H9 (cell line): Measurements from ENCODE around the gene SETBP1. TPM values are rescaled to one million over a fixed set of nuclear protein-coding genes. Genes with fewer than 3 reads are reported as not detected.

Source experiments
- DNase-seq: peaks from one replicate; pipeline ENCODE4 v3.0.0-alpha.2; 2017
- H2AFZ ChIP-seq: one replicate; pipeline ENCODE4 v1.6.1; 2013; ENCODE audit warnings: mild to moderate bottlenecking, low read length, control low read depth, moderate library complexity
- H2AK5ac ChIP-seq: 2 replicates; pipeline ENCODE4 v1.6.1; 2013; ENCODE audit warnings: low read length, control low read depth, mixed read lengths; ENCODE audit not compliant: insufficient read length
- H2BK120ac ChIP-seq: one replicate; pipeline ENCODE4 v1.6.1; 2013; ENCODE audit warnings: low read depth, mild to moderate bottlenecking, low read length, control low read depth, inconsistent platforms; ENCODE audit not compliant: poor library complexity, severe bottlenecking
- H2BK12ac ChIP-seq: 2 replicates; pipeline ENCODE4 v1.6.1; 2013; ENCODE audit warnings: low read length, control low read depth, mixed read lengths, low read depth; ENCODE audit not compliant: insufficient read length
- H2BK15ac ChIP-seq: 2 replicates; pipeline ENCODE4 v1.6.1; 2013; ENCODE audit warnings: low read depth, low read length, control low read depth
- H2BK20ac ChIP-seq: one replicate; pipeline ENCODE4 v1.6.1; 2013; ENCODE audit warnings: low read depth, mild to moderate bottlenecking, low read length, control low read depth, inconsistent platforms; ENCODE audit not compliant: poor library complexity, severe bottlenecking
- H2BK5ac ChIP-seq: 2 replicates; pipeline ENCODE4 v1.6.1; 2013; ENCODE audit warnings: low read length, control low read depth, mixed read lengths; ENCODE audit not compliant: insufficient read length
- H3K14ac ChIP-seq: 2 replicates; pipeline ENCODE4 v1.6.1; 2013; ENCODE audit warnings: low read length, control low read depth; ENCODE audit not compliant: insufficient read depth
- H3K18ac ChIP-seq: 2 replicates; pipeline ENCODE4 v1.6.1; 2013; ENCODE audit warnings: low read depth, mild to moderate bottlenecking, mixed read lengths, low read length, control low read depth; ENCODE audit not compliant: insufficient read length
- H3K23ac ChIP-seq: 2 replicates; pipeline ENCODE4 v1.6.1; 2013; ENCODE audit warnings: low read length, control low read depth, mixed read lengths, low read depth; ENCODE audit not compliant: insufficient read length
- H3K23me2 ChIP-seq: 2 replicates; pipeline ENCODE4 v1.6.1; 2013; ENCODE audit warnings: low read depth, mild to moderate bottlenecking, mixed read lengths, low read length, control low read depth; ENCODE audit not compliant: insufficient read length, poor library complexity, severe bottlenecking
- H3K27ac ChIP-seq: 2 replicates; pipeline ENCODE4 v1.5.1; 2013; ENCODE audit warnings: low read length, control low read depth, mixed read lengths, low read depth; ENCODE audit not compliant: insufficient read length
- H3K27me3 ChIP-seq: 2 replicates; pipeline ENCODE4 v1.6.1; 2013; ENCODE audit warnings: low read length, control low read depth, inconsistent platforms; ENCODE audit not compliant: insufficient read depth
- H3K4ac ChIP-seq: 2 replicates; pipeline ENCODE4 v1.6.1; 2013; ENCODE audit warnings: low read depth, mild to moderate bottlenecking, control low read depth, inconsistent platforms, low read length, moderate library complexity
- H3K4me1 ChIP-seq: 2 replicates; pipeline ENCODE4 v1.6.1; 2013; ENCODE audit warnings: low read length, control low read depth, inconsistent platforms; ENCODE audit not compliant: insufficient read depth
- H3K4me2 ChIP-seq: 2 replicates; pipeline ENCODE4 v1.6.1; 2013; ENCODE audit warnings: low read length, control low read depth, mixed read lengths; ENCODE audit not compliant: insufficient read length, insufficient read depth
- H3K56ac ChIP-seq: 2 replicates; pipeline ENCODE4 v1.6.1; 2013; ENCODE audit warnings: low read depth, mild to moderate bottlenecking, mixed read lengths, low read length, control low read depth; ENCODE audit not compliant: insufficient read length
- H3K79me1 ChIP-seq: 2 replicates; pipeline ENCODE4 v1.6.1; 2013; ENCODE audit warnings: low read depth, mild to moderate bottlenecking, moderate library complexity, low read length, control low read depth, inconsistent platforms; ENCODE audit not compliant: insufficient read depth, poor library complexity, severe bottlenecking
- H3K79me2 ChIP-seq: 2 replicates; pipeline ENCODE4 v1.6.1; 2013; ENCODE audit warnings: low read length, control low read depth, inconsistent platforms; ENCODE audit not compliant: insufficient read depth
- H3K9ac ChIP-seq: 2 replicates; pipeline ENCODE4 v1.6.1; 2013; ENCODE audit warnings: low read length, control low read depth, mixed read lengths; ENCODE audit not compliant: insufficient read length; ENCODE audit errors: extremely low read depth
- H3K9me3 ChIP-seq: one replicate; pipeline ENCODE4 v1.6.1; 2013; ENCODE audit warnings: low read depth, low read length, inconsistent platforms; ENCODE audit not compliant: control insufficient read depth
- H3T11ph ChIP-seq: one replicate; pipeline ENCODE4 v1.6.1; 2013; ENCODE audit warnings: mild to moderate bottlenecking, low read length, control low read depth, inconsistent platforms
- H4K20me1 ChIP-seq: one replicate; pipeline ENCODE4 v1.6.1; 2013; ENCODE audit not compliant: control insufficient read depth, insufficient read length, insufficient read depth
- H4K5ac ChIP-seq: 2 replicates; pipeline ENCODE4 v1.6.1; 2013; ENCODE audit warnings: low read depth, mild to moderate bottlenecking, mixed read lengths, low read length, control low read depth; ENCODE audit not compliant: insufficient read length
- H4K8ac ChIP-seq: replicated peaks from 2 replicates; pipeline ENCODE4 v1.6.1; 2013; ENCODE audit warnings: low read length, control low read depth, mixed read lengths, low read depth; ENCODE audit not compliant: insufficient read length
- H4K91ac ChIP-seq: 2 replicates; pipeline ENCODE4 v1.6.1; 2013; ENCODE audit warnings: low read depth, mild to moderate bottlenecking, moderate library complexity, mixed read lengths, low read length, control low read depth; ENCODE audit not compliant: insufficient read length
- H3K27ac Mint-ChIP-seq, 3 experiments: 2 replicates in 2 of 3; 3 replicates in 1 of 3; pipeline ENCODE4 v1.8.0; 2020 to 2021; ENCODE audit warnings: mixed read lengths in 3 of 3, mild to moderate bottlenecking in 1 of 3, moderate library complexity in 1 of 3
- H3K27me3 Mint-ChIP-seq: 2 replicates; pipeline ENCODE4 v1.8.0; 2021; ENCODE audit warnings: low read depth, mild to moderate bottlenecking, moderate library complexity, mixed read lengths
- H3K36me3 Mint-ChIP-seq, 3 experiments: 2 replicates in 2 of 3; 3 replicates in 1 of 3; pipeline ENCODE4 v1.8.0; 2020 to 2021; ENCODE audit warnings: low read depth in 3 of 3, mixed read lengths in 3 of 3; ENCODE audit not compliant: insufficient read depth in 1 of 3
- H3K4me1 Mint-ChIP-seq, 2 experiments: 2 replicates each; pipeline ENCODE4 v1.8.0; 2020; ENCODE audit warnings: mixed read lengths in 2 of 2
- H3K4me3 Mint-ChIP-seq, 2 experiments: 2 replicates in 1 of 2; 3 replicates in 1 of 2; pipeline ENCODE4 v1.8.0; 2020 to 2021; ENCODE audit warnings: mild to moderate bottlenecking in 2 of 2, mixed read lengths in 2 of 2, moderate library complexity in 1 of 2
- H3K9me3 Mint-ChIP-seq, 2 experiments: 2 replicates in 1 of 2; 3 replicates in 1 of 2; pipeline ENCODE4 v1.8.0; 2020; ENCODE audit warnings: mild to moderate bottlenecking in 2 of 2, mixed read lengths in 2 of 2, moderate library complexity in 1 of 2
- CTCF ChIP-seq: fragments of 200-600 bp; sonication (generic); conservative IDR thresholded peaks from 3 replicates; pipeline ENCODE4 v1.8.0; 2021; ENCODE audit warnings: antibody characterized with exemption, mild to moderate bottlenecking
- WGBS: extraction: QIAGEN DNeasy Blood & Tissue Kit; methylation state at CpG from one replicate; pipeline ENCODE4 v1.1.7; 2013; ENCODE audit warnings: missing lambda C conversion rate, low lambda C conversion rate, mixed read lengths; ENCODE audit not compliant: insufficient read length; ENCODE audit errors: extremely low coverage; 5-methylcytosine and 5-hydroxymethylcytosine counted together
- total RNA-seq: library from RNA; stranded (reverse); gene quantifications from 2 replicates; pipeline ENCODE4 v1.2.1, GENCODE V29; 2021

SETBP1 gene
- total RNA-seq, 1 experiment from 2014 or later, result 4.6 TPM

GRCh38 chr18:44804033-44804432 is 123.3 kb downstream of the SETBP1 start:
- H2AFZ ChIP-seq, result no peak overlapping the region
- no peak overlapping the region for H3K4ac ChIP-seq
- no peak overlapping the region for H2BK5ac ChIP-seq
- no peak overlapping the region for H3K4me2 ChIP-seq
- no peak overlapping the region for H3T11ph ChIP-seq
- no peak overlapping the region for H2BK120ac ChIP-seq
- H3K9me3 ChIP-seq, result no peaks in the 10 kb centered on the region
- H3K56ac ChIP-seq, result no peak overlapping the region
- no peak overlapping the region for H2BK20ac ChIP-seq
- H3K9ac ChIP-seq, result no peak overlapping the region
- no peaks in the 10 kb centered on the region; the same call in 1 of the 2 replicates for H3K27me3 Mint-ChIP-seq
- H4K5ac ChIP-seq, result no peak overlapping the region
- no peaks in the 10 kb centered on the region for H3K79me1 ChIP-seq
- H3K36me3 Mint-ChIP-seq, result peaks cover 5 to 12% (median 7%) of the 10 kb centered on the region in 3 experiments
- H3K4me1 Mint-ChIP-seq, result peaks cover 25 to 28% of the 10 kb centered on the region in 2 experiments
- H3K4me1 ChIP-seq, result peaks cover 6% of the 10 kb centered on the region; the same call in 1 of the 2 replicates
- H4K8ac ChIP-seq, result no peak overlapping the region
- H4K91ac ChIP-seq, result no peak overlapping the region
- H4K20me1 ChIP-seq, result no peaks in the 10 kb centered on the region
- no CpG with 5 or more reads among the region's 2 CpGs for WGBS
- H3K4me3 Mint-ChIP-seq, result no peak overlapping the region
- H3K79me2 ChIP-seq, result no peaks in the 10 kb centered on the region
- no peak overlapping the region for H3K27ac ChIP-seq
- H3K14ac ChIP-seq, result no peak overlapping the region
- H3K27ac Mint-ChIP-seq, result no peak overlapping the region
- no peak overlapping the region for H2AK5ac ChIP-seq
- no peak for DNase-seq
- H3K9me3 Mint-ChIP-seq, result peaks cover 3 to 5% of the 10 kb centered on the region in 2 experiments; a peak in 4 of 5 replicates
- no peak overlapping the region for H2BK15ac ChIP-seq
- no peaks in the 10 kb centered on the region for H3K27me3 ChIP-seq
- H3K18ac ChIP-seq, result no peak overlapping the region
- H3K23ac ChIP-seq, result no peak overlapping the region
- no peaks in the 10 kb centered on the region for H3K23me2 ChIP-seq
- no peak for TF ChIP-seq CTCF
- H2BK12ac ChIP-seq, result no peak overlapping the region
